Measurements from ENCODE around the gene ABTB2.

GRCh38 chr11:34333787-34334186 lies 24.0 kb downstream of the ABTB2 start:
- TF ChIP-seq POLR2A (IDR thresholded peaks at IDR 0.05; ENCODE audit: low read length) (no peak), GATA1 (IDR thresholded peaks at IDR 0.05; ENCODE audit: low read depth, low read length) (no peak)
